IPS-18c (cell line): Measurements from ENCODE around the gene DNAJB9.

Experiments
- H3K4me3 ChIP-seq: 2 replicates; pipeline ENCODE4 v1.7.0; 2013; ENCODE audit warnings: low read depth, mild to moderate bottlenecking, low read length, moderate library complexity; ENCODE audit not compliant: insufficient read depth
- H3K9me3 ChIP-seq: one replicate; pipeline ENCODE4 v1.6.1; 2013; ENCODE audit warnings: mild to moderate bottlenecking, low read length, moderate library complexity; ENCODE audit not compliant: control insufficient read depth, insufficient read depth

Gene DNAJB9

GRCh38 chr7:108592646-108593201 is 23.1 kb downstream of the DNAJB9 start:
- H3K4me3 ChIP-seq = no peak overlapping the region
- no peaks in the 10 kb centered on the region for H3K9me3 ChIP-seq

- Histone ChIP-seq H3K9me3 (no peaks in the 10 kb centered on the region), H3K4me3 (no peak overlapping the region)
Observed at GRCh38 chr7:108596560-108596959, 26.9 kb downstream of the DNAJB9 start.

- Histone ChIP-seq H3K9me3 (no peaks in the 10 kb centered on the region), H3K4me3 (no peak overlapping the region)
Observed at GRCh38 chr7:108598153-108598552, 28.5 kb downstream of the DNAJB9 start.

- Histone ChIP-seq H3K4me3 (no peak overlapping the region), H3K9me3 (no peaks in the 10 kb centered on the region)
Observed at GRCh38 chr7:108598914-108599580, 29.4 kb downstream of the DNAJB9 start.

GRCh38 chr7:108600399-108600798 is 30.7 kb downstream of the DNAJB9 start:
- Histone ChIP-seq H3K4me3 (no peak overlapping the region), H3K9me3 (no peaks in the 10 kb centered on the region)

DNA sequence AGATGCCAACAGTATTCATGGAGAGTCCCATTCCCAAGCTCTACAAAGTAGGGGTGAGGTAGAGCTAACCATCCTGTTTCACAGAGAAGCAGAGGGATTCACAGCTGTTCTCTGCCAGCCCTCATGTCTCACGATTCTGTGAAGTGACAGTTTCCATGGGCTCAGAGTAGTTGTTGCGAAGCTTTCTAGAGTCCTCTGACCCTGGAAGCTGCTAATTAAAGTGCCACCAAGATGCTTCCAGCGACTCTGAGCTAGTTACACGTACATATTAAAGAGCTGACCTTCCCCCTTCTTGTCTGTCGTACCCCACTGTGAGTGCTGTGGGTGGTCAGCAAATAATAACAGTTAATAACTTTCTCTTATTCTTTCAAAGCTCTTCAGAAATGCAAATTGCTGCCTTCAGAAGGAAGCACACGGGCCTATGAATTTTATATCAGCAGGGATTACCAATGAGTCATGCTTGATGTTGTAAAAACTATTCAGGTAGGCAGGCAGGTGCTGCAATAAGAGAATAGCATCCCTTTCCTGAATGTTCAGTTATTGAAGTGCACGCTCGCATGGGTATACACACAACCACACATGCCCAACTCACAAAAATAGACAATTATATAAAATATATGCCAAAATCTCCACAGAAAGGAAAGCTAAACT is 34.1 kb downstream of the DNAJB9 start:
- Histone ChIP-seq H3K4me3 (no peak overlapping the region), H3K9me3 (no peaks in the 10 kb centered on the region)

DNA sequence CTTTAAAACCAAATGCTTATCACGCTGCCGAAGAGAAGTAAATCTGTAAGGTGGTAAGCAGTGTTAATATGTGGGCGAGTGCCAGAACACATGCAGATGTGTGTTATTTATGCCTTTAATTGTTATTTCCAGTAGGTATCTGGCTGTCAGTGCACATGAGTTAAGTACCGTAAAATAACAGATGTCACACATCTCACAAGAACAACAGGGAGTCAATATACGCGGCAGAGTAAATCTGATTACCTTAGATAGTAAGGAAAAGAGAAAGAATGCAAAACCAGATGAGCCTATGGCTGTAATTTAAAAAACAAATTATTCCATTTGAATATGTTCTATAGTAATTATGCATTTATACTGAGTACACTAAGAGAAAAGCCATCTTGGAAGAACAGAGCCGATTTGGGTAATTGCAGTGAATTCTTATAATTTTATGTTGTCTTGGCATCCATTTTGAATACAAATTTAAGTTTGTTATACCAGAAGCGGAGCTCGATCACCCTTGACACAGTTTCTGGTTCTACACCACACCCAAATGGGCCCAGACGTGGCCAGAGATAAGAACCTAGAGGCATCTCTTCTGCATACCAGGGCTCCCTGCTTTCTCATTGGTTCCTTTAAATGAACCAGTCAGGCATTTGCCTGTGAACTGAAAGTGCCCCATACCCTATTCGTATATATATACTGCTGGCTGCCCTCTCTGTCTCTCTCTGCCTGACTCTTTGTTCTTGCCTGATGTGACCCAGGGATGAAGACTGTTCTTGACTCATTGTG is 34.8 kb downstream of the DNAJB9 start:
- no peak overlapping the region for H3K4me3 ChIP-seq
- no peaks in the 10 kb centered on the region for H3K9me3 ChIP-seq

DNA sequence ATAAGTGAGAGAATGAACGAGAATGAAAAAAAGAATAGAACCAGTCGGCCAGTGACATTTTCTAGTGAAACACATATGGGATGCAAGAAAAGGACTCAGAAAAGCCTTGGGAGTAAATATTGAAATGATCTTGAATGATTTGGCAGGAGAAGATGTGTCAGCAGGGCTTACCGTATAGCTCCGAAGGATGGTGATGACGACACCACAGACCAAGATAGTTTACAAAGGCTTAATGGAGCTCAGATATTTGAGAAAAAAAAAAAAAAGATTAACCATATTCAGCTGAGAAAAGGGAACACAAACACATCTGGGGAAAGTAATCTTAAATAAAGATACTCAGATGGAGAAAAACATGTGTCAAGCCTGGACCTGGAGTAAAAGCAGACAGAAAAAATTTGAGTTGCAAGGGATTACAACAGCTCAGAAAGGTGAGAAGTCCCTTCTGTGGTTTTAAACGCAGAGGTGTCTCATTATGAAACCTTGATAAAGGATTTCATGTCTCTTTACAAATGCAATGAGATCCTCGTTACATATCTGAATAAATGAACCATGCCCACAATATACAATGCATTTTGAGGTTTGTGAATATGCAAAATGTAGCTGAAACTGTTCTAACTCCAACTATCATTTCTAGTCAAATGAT is 36.0 kb downstream of the DNAJB9 start:
- H3K4me3 ChIP-seq = no peak overlapping the region
- no peaks in the 10 kb centered on the region for H3K9me3 ChIP-seq

DNA sequence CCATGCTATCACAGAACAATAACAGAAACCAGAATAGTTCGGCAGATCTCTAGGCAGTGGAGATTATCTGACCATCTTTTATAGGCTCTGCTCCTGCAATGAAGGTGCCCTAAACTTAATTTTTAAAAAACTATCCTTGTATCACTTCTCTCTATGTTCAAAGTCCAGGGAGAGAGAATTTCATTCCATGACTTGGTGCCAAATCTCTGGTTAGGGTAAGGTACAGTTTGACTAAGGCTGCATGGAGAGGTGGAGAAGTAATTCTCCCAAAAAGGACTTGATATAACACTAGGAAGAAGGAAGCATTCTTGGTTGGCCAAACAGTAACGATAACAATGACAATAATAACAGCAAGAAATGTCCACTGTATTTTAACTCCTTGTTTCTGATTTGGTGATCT is 40.0 kb downstream of the DNAJB9 start:
- H3K9me3 ChIP-seq = no peaks in the 10 kb centered on the region

DNA sequence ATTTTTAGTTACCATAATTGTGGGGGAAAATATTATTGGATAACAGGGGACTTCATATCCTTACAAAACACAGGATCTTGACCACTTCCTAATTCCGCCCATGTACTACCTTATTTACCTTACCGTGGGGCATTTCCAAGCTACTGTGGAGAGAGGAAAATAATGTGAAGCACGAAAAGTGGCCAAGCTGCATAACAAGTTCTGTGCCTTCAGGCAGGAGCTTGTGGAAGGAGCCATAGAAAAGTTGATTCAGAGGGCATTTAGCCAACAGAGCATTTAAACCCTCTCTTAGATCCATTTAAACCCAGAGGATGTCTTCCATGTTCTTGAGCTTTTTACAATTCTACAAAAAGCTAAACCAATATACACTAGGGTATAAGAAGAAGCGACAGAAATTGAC is 41.6 kb downstream of the DNAJB9 start:
- no peak overlapping the region for H3K4me3 ChIP-seq

More for the DNA sequence above, 40.0 kb downstream of the DNAJB9 start:
- H3K4me3 ChIP-seq = no peak overlapping the region

GRCh38 chr7:108613147-108613948 is 43.7 kb downstream of the DNAJB9 start:
- Histone ChIP-seq H3K4me3 (no peak overlapping the region), H3K9me3 (no peaks in the 10 kb centered on the region)

More for the DNA sequence above, 41.6 kb downstream of the DNAJB9 start:
- H3K9me3 ChIP-seq = no peaks in the 10 kb centered on the region

DNA sequence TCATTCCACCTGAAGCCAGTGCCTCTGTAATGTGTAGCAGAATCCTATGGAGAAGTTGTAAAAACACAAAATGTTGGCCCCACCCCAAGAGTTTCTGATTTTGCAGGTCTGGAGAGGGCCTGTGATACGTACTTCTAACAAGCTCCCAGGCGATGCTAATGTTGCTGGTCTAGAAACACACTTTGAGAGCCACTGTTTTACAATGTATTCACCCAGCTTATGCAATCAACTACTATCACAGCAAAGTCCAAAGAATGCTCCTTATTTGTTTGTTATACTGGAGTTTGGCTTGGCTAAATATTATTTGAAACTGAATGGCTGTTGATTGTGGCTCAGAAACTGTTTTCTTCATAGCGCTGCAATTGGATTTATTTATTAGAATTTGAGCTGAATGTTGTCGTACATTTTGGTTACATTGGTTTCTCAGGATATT is 44.3 kb downstream of the DNAJB9 start:
- no peak overlapping the region for H3K4me3 ChIP-seq
- H3K9me3 ChIP-seq = no peaks in the 10 kb centered on the region

- Histone ChIP-seq H3K4me3 (no peak overlapping the region), H3K9me3 (no peaks in the 10 kb centered on the region)
Observed at GRCh38 chr7:108614896-108615295, 45.2 kb downstream of the DNAJB9 start.

- Histone ChIP-seq H3K9me3 (no peaks in the 10 kb centered on the region), H3K4me3 (no peak overlapping the region)
Observed at GRCh38 chr7:108618056-108618455, 48.4 kb downstream of the DNAJB9 start.

GRCh38 chr7:108623220-108623619 is 53.5 kb downstream of the DNAJB9 start:
- Histone ChIP-seq H3K4me3 (no peak overlapping the region), H3K9me3 (no peaks in the 10 kb centered on the region)
